ENCODE measurements around the gene CDYL.

Gene CDYL

DNA sequence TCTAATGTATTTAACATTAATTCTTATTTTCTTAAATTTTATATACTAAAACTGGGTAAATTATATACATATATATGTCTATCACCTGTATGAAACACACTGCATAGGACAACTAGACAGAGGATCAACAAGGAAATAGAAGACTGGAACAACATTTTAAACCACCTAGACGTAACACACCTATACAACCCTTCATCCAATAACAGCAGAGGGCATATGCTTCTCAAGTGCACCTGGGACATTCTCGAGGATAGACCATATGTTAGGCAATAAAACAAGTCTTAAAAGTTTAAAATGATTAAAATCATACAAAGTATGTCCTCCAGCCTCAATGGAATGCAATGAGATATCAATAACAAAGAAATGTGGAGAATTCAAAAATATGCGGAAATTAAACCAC is 182.4 kb downstream of the CDYL start:
- no peak for DNase-seq

DNA sequence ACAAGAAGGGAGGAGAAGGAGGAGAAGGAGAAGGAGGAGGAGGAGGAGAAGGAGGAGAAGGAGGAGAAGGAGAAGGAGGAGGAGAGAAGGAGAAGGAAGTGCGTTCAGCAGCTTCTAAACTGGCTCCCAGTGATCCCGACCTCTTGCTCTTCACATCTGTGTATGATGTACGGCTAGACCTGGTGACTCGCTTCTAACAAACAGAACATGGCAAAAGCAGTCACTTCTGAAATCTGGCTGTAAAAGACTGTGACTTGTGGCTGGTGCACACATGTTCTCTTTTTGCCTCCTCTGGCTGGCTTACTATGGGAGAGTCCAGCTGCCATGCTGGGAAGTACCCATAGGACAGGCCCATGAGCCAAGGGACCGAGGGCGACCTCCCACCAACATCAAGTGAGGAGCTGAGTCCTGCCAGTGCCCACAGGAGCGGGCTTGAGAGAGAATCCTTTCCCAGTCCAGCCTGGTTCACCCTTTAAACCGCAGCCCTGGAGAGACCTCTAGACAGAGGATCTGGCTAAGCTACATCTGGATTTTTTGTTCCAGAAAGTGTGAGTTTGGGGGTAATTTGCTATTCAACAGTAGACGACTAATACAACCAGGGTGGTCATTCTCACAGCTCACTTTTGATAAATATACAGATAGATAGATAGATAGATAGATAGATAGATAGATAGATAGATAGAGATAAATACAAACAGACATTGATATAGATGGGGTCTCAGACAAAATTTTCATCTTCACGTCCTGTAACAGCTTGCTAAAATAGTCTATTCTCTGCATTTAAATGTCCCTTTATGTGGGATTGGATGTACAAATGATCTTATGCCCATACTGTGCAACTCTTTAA is 185.3 kb downstream of the CDYL start:
- no peak for DNase-seq

DNA sequence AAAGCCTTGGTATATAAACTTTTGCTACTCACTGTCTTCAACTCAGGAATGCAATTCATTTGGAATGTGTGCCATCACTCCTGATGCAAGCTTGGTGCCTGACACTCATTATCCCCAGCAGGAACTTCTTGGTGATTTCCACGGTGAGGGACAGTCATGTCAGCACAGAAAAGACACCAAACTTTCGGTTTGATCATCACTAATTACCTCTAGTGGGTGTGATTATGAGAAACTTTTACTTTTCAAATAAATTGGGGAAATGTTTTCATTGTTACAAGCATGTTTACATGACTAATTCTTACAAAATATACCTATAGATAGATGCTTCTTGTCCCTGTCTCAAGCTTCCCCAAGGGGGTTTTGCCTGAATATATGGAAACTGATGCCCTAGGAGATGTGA is 186.7 kb downstream of the CDYL start:
- DNase-seq, result no peak

DNA sequence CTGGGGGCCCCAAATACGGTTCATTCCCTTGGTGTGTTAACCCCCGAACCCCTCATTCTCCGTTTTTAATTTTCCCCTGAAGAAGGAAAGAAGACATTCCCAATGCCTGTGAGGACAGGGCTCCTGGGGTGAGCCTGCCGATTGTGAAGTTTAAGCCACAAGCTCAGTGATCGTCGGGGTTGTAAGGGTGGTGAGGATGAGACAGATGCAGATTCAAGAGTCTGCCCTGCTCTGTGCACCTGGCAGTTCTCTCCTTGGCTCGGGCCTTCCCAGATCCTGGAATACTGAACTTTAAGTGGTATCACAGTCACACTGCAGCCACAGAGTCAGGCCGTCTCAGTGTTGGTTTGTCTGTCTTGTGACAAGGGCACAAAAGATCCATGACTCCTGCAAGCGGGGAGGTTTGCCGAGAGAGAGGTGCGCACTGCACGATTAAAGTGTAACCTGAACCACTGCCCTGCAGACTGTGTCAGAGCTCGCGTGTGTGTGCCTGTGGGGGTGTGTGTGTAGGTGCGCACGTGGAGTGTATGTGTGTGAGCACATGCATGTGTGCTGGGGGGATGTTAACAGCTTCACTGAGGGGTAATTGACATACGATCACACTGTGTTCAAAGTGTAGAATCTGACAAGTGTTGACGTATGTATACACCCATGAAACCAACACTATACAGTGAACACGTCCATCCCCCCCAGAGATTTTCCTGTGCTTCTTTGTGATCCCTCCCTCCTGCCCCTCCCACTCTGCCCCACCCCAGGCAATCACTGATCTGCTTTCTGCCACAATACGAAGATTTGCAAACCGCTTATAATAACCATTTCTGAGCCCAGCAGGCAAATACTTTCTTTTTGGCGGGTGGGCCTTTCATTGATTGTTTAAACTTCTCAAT is 188.7 kb downstream of the CDYL start:
- DNase-seq, result peak in 4 of 56 donors; percentile 10 to 20 (median 18)

DNA sequence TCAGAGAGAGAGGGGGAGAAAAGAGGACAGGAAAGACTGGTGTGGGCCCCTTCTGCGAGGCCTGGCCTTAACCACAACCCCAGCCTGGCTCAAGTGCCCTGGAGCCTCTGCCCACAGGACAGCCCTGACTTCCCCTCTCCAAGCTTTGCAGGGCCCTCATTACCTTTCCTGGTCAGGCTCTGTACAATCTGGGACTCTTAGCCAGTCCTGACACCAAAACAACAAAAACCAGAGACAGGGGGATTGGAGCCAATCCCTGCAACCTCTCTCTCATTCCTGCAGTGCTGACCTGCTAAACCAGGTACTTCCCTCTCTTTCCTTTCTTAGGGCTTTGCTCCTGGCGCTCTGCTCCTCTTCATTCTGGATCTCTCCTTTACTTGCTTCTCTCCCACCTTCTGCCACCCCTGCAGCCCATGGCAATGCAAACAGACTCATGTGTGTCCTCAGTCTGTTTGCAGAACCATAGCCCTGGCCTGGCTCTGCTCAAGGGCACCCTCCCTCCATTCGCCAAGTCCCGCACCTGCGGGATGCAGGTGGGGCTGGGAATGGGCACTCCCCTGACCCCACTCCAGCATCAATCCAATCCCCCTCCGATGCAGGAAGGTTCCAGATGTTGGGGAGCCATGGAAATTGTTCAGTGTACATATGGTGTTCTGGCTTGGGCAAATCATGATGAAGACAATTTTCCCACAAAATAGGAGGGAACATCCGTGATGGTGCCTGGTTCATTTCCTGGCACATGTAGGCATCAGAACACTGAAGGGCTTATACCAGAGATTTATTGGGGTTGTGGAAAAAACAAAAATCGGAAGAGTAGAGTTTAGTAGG is 189.6 kb downstream of the CDYL start:
- no peak for DNase-seq

DNA sequence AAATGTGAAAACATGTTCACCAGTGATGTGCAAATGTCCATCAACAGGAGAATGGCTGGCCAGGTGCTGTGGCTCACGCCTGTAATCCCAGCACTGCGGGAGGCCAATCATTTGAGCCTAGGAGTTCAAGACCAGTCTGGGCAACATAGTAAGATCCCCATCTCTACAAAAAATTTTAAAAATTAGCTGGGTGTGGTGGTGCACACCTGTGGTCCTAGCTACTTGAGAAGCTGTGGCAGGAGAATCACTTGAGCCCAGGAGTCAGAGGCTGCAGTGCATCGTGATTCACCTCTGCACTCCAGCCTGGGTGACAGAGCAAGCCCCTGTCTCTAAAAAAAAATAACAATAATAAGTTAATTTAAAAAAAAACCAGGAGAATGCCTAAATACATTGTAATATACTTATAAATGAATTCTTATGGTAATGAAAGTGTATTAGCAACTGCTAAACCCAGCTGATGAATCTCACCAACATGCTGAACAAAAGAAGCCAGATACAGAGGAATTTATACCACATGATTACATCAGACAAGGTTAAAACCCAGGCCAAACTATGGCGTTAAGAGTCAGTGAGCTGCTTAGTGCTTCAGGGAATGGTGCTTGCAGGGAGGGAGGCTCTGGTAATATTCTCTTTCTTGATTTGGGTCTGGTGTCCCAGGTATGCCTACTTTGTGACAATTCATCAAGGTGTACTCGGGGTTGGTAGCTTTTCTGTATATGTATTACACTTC is 191.3 kb downstream of the CDYL start:
- DNase-seq, result no peak

DNA sequence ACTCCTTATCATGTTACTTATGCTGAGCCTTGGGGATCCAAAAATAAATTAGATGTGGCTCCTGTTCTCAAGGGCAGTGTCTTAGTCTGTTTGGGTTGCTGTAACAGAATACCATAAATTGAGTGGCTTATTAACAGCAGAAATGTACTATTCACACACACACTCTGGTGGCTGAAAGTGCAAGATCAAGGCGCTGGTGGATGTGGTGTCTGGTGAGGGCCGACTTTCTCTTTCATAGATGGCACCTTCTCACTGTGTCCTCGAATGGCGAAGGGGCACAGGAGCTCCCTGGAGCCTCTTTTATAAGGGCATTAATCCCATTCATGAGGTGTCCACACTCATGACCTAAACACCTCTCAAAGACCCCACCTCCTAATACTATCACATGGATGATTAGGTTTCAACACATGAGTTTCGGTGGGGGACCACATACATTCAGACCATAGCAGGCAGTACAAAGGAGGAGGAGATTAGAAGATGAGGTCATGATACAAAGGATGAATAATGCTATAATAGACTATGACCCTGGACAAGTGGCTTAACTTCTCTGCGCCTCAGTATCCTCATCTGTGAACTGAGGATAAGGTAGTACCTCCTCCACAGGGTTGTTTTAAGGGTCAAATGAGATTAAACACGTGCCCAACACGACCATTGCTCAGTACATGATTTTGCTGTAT is 193.5 kb downstream of the CDYL start:
- DNase-seq, result no peak

DNA sequence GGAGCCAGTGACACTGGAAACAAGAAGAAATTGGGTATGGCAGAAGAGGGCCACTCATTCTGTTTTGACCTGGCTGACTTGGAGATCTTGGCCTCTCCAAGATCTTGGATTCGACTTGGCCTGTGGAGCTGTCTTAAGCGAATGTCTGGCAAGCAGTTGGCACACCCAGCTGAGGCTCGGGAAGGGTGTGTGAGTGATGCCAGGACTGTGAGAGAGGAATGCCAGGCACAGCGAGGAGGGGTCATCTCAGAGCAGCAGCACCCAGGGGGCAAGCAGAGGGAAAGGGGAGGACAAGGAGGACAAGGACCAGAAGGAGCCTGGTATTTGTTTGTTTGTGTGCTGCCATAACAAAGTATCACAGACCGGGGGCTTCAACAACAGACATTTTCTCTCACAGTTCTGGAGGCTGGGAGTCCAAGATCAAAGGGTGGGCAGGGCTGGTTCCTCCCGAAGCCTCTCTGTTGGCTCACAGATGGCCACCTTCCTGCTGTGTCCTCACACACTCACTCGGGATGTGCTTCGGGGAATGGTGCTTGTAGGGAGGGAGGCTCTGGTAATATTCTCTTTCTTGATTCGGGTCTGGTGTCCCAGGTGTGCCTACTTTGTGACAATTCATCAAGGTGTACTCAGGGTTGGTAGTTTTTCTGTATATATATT is 194.7 kb downstream of the CDYL start:
- DNase-seq, result no peak

DNA sequence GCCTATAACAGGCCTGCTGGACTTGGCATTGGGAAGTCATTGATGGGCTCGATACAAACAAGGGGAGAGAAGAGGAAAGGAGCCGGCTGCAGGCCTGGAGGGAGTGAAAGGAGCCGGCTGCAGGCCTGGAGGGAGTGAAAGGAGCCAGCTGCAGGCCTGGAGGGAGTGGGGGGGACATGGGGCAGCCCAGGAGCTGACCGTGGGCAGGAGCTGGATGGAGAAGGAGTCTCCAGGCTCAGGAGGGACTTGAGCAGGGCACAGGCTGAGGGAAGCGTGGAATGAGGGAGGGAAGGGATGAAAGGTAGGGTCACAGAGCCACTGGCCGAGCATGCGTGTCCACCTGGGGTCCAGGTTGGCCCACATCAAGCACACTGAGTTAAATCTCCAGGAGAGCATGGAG is 195.6 kb downstream of the CDYL start:
- no peak for DNase-seq

DNA sequence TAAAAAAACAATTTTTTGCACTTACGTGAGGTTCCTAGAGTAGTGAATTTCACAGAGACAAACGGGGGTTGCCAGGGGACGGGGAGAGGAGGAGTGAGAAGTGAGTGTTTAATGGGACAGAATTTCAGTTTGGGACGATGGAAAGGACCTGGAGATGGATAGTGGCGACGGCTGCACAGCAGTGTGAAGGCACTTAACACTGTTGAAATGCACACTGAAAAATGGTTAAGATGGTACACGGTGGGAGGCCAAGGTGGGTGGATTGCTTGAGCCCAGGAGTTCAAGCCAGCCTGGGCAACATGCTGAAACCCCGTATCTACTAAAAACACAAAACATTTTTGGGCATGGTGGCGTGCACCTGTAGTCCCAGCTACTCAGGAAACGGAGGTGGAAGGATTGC is 196.2 kb downstream of the CDYL start:
- DNase-seq, result no peak

DNA sequence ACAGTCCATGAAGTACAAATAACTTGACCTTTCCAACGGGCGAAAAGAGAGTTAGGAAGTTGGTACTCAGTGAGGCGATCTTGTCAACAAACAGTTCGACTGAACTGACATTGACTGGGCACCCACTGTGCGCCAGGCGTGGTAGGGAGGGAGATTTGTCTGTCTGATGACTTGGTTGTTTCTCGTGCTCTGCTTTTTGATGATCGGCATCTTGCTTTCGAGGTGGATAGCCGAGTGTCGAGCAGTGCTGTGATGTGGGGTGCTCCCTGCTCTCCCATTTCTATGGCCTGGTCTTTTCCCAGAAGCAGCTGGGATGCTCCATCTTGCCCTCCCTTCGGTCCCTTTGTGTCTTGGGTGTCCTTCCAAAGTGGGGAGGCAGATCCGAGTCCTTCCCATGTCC is 197.2 kb downstream of the CDYL start:
- no peak for DNase-seq

DNA sequence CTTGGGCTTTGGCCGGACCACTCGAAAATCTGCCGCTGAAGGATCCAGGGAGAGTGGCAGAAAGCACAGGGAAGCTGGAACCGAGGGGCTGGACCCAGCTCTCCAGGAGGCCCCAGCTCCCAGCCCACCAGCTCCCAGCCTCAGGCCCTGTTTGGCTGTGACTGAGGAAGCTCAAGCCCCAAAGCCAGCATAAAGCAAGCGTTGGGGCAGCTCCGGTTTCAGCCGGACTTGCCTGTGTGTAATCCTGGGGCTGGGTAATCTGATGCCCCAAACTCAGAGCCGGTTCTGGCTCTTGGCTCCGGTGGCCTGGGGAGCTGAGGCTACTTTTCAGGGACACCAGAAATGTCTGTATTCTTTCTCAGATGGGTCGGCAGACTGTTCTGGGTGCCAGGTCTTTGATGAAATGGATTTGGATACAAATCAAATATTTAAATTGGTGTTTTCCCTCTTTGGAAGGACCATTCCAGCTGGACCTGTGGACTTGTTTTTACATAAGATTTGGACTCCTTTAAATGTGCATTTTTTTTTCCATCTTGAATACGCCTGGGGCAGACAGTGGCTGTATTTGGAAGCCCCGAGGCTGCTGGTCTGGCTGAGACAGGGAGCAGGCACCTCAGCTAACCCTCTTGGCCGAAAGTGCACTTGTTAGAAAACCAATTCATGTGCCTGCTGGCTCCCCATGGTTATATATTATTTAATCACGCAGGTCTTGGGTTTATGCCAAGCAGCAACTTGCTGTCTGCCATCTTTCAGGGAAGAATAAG is 198.0 kb downstream of the CDYL start:
- peak in 2 of 56 donors; percentile 18 to 24 for DNase-seq

DNA sequence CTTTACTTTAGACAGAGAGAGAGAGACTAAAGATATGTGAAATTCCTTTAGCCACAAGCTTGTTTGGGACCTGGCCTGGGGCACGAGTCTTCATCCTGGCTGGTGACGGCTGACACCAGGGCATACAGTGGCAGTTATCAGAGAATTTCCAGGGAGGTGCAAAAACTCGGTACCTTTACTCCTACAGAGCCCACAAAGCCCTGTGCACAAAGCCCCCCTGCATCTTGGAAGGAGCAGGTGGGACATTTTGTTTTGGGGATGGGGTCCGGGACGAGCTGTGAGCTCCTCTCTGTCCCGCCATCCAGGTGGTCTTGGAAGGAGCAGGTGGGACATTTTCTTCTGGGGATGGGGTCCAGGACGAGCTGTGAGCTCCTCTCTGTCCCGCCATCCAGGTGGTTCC is 198.8 kb downstream of the CDYL start:
- no peak for DNase-seq

DNA sequence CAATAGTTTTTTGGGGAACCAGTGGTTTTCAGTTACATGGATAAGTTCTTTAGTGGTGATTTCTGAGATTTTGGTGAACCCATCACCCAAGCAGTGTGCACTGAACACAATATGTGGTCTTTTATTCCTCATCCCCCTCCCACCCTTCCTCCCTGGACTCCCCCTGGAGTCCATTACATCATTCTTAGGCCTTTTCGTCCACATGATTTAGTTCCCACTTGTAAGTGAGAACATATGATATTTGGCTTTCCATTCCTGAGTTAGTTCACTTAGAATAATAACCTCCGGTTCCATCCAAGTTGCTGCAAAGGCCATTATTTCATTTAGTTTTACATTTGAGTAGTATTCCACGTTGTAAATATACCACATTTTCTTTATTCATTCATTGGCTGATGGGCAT is 199.3 kb downstream of the CDYL start:
- DNase-seq, result no peak

DNA sequence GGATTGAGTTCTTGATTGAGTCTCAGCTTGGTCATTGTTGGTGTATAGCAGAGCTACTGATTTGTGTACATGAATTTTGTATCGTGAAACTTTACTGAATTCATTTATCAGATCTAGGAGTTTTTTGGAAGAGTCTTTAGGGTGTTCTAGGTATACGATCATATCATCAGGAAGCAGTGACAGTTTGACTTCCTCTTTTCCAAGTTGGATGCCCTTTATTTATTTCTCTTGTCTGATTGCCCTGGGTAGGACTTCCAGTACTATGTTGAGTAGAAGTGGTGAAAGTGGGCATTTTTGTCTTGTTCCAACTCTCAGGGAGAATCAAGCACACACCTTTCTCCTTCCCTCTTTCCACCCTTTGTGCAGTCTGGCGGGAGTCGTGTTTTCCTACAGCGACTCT is 201.3 kb downstream of the CDYL start:
- DNase-seq, result no peak

DNA sequence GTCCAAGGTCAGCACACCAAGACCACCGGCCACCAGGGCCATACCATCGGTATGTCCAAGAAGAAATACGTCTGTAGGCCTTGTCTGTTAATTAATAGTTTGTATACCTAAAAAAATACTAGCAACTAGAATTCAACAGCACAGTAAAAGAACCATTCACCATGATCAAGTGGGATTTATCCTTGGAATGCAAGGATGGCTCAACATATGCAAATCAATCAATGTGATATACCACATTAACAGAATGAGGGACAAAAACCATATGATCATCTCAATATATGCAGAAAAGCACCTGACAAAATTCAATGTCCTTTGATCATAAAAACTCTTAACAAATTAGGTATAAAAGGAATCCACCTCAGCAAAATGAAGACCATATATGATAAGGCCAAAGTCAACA is 203.2 kb downstream of the CDYL start:
- DNase-seq, result no peak

DNA sequence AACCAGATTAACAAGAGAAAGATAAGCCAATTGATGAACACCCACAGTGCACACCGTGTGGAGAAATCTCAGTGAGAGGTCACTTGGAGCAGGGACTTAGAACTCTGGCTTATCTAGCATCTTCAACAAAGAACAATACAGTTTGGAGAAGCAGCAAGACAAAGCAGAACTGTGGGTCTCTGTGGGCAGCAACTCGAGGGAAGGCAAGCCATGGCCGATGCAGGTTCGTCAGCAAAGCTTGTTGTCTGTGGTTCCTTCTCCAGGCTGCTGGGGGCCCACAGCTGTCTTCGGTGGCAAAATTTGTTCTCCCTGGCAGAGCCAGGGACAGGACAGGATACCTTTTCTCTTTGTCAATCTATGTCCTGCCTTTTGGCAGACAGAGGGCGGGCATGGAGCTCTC is 205.6 kb downstream of the CDYL start:
- DNase-seq, result no peak

DNA sequence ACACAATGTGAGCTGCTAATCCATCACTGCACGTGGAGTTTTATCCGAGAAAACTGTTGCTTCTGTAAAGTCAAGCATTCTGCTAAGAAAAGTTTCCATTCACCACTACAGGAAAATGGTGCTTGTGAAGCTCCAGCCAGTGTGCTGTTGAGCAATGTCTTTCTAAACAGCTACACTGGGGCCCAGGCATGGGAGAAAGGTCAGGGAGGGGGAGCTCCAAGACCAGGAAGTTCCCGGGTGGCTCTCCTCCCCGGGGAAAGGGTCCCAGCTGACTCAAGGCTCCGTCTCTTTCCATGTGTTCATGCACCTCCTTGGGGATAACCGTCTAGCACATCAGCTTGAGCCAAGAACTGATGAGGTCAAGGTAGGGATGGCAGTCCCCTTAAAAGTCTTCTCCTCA is 207.1 kb downstream of the CDYL start:
- DNase-seq, result no peak

DNA sequence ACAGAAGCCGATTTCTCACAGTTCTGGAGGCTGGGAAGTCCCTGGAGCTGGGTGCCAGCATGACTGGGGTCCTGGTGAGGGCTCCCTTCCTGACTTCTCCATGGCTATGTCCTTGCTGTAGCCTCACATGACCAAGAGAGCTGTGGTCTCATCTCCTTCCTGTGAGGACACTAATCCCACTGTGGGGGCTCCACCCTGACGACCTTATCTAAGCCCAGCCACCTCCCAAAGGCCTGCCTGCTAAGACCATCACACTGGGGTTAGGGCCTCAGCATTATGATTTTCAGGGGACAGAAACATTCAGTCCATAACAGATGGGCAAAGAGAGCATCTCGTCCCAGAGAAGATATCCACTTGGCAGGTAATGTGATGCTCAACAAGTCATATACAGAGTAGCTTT is 210.8 kb downstream of the CDYL start:
- DNase-seq, result no peak
